M059J (cell line): ENCODE measurements around the gene ENOX1. TPM values are rescaled to one million over a fixed set of nuclear protein-coding genes. Genes with fewer than 3 reads are reported as not detected.

ENCODE experiments used
- DNase-seq: peaks from one replicate; pipeline ENCODE4 v3.0.0-alpha.2; 2012; ENCODE audit warnings: low read depth
- total RNA-seq: library from RNA; depleted of rRNA; stranded (reverse); fragments of >200 nt; shearing (Covaris generic); gene quantifications from 2 replicates; pipeline ENCODE4 v1.2.3, GENCODE V29; 2014

The ENOX1 gene
- total RNA-seq, 1 experiment from 2014 or later = 0.10 TPM

DNA sequence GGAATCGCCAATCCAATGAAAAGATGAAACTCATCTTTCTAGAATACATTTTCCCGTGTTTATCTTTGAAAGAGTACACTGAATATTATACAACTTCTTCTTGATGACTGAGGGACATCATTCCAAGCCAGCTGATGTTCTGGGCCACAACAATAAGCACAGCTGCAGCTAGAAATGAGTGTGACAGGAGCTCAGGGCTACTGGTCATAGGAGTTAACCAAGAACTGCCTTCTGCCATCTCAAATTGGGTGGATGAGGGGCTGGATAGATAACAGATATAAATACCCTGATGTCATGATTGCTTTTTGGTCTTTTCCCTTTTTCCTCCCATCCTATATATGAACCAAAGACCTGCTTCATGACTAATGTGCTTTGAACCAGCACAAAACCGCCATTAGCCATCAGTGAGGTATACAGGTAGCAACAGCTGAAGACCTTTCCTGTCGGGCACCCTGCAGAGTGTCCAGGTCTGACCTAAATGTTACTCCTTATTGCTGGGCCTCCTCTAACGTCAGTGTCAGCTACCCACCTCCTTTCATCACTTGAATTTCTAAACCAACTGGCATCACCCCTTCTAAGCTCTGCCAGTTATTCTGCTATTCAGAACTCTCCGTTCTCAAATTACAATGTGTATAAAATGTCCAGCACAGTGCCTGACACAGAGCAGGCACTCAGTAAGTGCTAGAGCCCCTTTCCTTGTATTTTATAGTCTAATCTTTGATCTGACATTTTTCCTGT lies 178.2 kb downstream of the ENOX1 start:
- no peak for DNase-seq

DNA sequence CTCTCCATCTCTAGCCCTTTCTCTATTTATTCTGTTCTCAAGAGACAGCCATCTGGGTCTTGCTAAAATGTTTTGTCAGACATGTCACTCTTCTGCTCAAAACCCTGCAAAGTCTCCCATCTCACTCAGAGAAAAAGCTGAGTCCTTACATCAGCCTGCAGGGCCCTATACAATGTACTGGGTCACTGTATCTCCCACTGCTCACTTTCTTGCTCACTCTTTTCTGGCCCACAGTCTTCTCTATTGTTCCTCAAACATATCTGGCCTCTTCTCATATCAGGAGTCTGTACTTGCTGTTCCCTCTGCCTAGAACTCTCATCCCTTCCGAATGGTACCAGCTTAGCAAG lies 189.2 kb downstream of the ENOX1 start:
- no peak for DNase-seq

DNA sequence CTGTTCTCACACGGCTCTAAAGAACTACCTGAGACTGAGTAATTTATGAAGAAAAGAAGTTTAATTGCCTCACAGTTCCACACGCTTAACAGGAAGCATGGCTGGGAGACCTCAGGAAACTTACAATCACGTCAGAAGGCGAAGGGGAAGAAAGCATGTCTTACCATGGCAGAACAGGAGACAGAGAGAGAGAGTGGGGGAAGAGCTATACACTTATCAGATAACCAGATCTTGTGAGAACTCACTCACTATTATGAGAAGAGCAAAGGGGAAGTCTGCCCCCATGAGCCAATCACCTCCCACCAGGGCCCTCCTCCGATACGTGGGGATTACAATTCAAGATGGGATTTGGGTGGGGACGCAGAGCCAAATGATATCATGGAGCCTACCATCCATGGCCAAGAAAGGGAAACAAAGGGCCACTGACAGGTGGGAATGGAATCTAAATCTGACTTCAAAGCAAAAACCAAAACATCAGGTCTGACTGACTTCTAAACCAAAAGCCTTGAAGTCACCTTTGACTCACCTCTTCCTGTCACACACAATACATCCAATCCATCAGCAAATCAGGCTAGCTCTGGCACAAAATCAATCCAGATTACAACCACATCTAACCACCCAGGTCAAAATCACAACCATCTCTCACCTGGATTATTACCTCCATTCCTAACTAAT lies 189.7 kb downstream of the ENOX1 start:
- DNase-seq = no peak

DNA sequence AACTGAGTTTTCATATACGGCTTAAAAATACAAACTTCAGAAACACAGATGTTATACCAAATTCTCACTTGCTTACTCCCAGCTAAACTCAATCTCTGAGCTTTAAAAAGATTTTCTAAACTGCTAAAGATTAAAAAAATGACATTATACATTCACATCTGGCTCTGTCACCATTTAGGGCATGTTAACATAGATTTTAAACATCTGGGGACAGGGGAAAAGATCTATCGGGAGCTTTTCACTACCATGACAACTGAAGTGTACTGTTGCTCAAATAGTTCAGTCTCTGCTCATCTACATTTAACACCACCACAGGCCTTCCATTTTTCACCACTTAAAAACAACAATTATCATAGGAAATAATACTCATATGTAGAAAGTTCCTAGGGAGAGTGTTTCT lies 190.8 kb downstream of the ENOX1 start:
- no peak for DNase-seq

DNA sequence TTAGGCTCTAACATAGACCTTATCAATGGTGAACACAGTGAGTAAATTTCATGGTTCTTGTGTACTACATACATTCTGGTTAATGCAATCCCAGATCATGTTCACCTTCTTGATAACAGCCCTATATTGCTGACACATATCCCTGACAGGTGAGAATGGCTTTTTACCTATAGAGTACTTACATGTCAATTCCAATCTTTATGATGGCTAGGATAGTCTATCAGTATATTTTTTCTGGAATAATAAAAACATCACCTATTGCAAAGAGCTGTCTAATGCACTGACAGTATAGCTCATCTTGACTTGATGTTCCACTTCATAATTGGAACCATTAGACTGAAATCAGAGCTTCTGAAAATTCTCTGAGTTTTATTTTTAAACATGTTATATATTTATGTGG lies 199.4 kb downstream of the ENOX1 start:
- no peak for DNase-seq

DNA sequence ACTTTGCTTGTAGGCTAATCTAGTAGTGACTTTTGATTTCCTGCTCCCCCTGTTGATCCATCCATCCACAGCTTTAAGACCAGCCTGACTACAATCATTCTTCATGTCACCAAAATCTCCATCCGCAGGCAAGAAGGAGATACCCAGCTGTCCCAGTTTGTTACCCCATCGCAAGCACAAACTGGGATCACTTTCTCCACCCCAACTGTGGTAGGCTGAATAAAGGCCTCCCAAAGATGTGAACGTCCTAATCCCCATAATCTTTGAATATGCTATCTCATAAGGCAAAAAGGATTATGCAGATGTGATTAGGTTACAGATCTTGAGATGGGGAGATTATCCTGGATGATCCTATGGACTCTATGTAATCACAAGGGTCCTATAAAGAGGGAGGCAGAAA lies 202.0 kb downstream of the ENOX1 start:
- DNase-seq = no peak

DNA sequence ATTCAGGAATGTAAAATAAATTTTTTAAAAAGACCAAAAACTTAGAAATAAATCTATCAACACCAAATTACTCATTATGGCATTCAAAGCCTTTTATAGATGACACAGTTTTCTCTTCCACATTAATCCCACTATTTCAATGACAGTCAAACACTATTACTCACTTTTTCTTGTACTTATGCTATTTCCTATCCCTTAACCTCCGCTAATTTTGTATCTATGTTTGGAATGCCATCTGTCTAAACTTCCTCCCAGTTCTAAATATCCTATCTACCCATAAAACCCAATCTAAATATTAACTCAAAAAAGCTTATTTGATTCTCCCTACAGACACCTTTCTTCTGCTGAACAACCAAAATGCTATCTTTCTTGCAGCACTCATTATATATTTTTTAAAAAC lies 203.5 kb downstream of the ENOX1 start:
- DNase-seq = no peak

DNA sequence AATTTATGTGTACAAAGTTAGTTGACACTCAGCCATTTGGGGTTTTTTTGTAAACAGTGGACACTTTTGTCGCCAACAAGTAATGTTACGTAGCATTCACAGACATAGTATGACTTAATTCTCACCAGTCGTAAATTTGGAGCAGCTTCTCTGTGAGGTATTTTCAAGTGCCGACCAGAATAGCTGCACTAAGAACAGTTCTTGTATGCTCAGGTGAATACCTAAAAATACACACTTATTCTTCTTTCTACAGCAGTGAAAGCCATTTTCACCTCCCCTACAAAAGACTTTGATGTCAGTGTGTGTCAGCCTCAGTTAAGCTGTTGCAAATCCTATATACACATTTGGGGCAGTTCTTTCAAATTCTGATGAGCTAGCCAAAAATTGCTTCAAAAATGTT lies 206.5 kb downstream of the ENOX1 start:
- DNase-seq = no peak

DNA sequence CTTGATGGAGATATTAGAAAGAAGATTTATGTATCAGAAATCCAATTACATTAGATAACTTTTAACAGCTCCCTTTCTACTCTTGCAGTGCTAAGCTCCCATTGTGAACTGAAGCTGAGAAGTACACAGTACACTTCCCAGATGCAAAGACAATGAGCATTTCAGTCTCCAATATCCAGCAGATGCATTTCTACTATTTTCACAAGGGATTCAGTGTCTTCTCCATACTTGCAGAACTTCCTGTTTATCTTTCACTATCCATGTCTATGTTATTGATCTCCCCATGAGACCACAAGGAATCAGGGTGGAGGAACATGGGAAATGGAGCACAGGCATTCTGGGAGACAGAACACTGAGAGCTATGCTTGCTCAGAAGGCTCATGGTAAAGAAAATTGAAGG lies 207.5 kb downstream of the ENOX1 start:
- DNase-seq = no peak

DNA sequence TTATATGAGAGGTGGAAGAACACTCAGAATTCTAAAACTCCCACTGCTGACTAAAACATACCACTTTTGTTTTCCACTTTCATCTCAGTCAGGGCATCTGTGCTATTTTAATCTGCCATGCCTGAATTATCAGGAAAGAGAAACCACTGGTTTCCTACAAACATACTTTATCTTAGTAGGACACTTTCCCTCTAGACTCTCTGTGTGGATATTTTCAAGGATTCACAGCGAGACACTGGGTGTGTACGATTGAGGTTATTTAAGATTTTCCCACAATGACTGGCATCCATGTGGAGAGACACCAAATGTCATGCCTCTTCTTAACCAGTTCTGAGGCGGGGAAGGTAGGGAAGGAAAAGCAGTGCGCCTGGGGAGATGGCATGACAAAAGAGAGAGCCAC lies 212.2 kb downstream of the ENOX1 start:
- no peak for DNase-seq

DNA sequence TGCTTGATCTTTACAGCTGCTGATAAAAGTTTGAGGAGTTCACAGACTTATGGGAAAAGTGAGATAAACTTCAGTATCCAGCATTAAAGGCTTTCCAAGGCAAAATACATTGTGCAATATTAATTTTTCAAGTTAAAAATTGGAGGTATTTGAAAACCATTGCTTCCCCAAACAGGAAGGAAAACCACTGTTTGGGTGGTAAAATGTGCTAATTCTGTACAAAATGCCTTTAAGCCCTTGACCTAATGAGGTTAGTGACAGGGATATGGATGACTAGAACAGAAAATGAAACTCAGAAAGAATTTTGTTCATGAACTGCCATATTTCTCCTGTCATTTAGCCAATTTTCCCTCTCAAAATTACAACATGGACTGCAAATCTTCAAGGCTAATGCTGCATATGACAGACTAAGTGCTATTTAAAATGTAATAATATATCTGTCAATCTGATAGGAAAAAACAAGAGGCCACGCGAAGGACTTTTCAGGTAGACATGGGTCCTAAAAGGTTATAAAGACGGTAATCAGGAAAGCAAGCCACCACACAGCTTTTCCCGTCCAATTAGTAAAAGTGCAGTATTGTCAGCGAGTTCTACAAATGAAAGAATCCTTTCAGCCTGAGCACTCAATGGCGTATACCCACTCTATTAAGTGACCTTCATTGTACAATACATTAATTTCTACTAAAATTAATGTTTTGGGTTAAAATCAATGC lies 212.8 kb downstream of the ENOX1 start:
- DNase-seq = peak; percentile 9

DNA sequence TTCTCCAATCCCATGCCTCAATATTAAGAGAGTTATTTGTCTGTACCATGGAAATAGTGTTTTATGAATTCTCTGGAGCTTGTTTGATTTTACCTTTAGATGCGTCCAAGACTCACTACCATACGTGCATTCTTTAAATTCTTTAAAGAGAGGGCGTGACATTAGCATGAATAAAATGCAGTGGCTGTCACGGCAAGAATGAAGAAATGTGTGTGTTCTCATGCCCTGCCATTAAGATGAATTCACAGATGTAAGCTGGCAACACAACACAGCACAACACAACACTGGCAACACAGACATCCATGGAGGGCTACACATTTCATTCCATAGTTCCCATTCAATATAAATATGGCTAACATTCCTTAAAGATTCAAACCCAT lies 213.4 kb downstream of the ENOX1 start:
- DNase-seq = peak; percentile 52

DNA sequence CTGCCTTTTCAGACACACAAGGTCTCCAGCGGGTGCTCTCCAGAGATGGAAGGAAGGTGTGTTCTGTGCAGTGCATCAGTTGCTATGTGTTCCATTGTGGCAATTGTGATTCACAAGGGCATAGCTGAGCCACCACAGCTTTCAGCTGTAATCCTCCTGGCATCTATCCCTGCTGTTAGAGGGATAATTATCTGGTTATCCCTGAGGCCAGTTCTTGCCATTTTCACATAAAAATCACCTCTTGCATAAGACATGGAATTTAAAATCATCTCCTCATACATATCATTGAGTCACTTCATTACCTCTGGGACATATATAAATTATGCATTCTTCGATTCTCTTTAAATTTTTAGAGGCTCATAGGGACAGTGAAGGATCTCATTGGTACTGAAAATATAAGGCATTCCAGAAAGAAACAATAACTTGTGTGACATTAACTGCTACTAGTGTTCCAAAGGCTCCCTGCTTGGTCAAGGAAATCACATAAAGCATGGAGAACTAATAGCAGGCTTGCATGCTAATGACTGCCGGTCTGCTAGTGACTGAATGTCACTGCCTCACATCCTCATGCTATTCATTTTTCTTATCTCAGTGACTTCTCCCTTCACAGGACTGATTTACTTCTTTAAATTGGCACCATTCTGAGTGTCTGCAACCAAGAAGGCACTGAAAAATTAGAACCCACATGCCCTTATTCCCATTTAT lies 214.0 kb downstream of the ENOX1 start:
- DNase-seq = peak; percentile 80

DNA sequence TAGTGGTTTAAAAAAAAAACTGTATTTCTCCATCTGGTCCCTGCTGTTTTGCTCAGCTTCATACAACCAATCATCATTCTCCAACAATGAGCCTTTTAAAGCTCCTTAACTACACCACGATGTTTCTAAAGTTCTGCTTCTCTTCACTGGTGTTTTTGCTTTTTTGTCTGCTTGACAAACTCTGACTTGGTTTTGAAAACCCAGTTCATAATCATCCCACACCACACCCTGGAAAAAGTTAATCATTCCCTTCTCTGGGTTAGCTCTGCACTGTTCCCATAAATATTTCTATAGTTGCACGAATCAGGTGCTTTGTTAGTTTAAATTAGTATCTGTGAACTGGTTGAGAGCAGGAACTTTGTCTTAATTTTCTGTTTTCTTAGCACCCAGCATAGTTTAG lies 217.1 kb downstream of the ENOX1 start:
- DNase-seq = no peak

DNA sequence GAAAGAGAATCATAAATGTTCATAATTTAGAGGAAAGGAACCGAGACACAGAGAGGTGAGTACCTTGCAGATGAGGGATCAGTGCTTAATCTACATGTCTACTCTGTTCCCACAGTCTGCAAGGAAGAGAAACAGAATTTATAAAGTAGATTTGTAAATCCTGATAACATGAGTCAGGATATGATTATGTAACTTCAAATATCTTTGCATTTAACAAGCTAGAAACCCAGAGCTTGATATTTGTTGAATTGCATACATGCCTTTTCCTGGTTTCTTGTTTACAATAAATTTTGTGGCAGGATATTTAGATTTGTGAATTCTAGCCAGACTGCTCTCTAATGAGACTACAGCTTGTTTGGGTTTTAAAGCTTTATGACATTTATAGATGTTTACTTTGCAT lies 219.2 kb downstream of the ENOX1 start:
- peak; percentile 27 for DNase-seq

DNA sequence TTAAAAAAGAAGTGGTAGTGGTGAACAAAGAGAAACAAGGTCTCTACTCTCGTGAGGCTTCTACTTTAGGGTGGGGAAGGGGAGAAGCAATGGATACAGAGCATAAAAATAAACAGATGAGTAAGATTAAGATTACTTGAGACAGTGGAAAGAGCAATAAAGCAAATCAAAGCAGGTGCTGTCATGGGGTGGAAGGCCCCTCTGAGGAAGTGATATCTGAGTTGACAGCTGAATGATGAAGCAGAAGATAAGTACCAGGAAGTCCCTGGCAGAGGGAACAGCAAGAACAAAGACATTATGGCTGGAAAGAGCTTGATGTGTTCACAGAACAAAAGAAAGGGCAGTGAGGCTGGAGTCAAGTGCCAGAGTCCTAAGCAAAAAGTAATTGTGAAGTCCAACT lies 221.8 kb downstream of the ENOX1 start:
- no peak for DNase-seq

DNA sequence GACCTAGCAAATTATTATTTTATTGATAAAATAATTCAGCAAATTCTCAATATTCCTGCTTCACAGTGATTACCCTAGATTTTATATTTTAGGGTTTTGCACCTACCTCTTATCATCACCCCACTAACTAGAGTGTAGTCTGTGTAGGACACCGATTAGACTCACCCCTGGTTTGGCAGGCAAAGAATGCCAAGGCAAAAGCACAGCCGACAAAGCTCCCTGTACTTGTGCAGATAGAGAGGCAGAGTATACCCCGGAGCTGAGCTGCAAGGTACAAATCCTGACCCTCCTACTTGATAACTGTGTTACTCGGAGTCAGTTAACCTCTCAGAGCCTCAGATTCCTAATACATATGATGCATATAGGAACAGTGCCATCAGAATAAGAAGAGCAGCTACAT lies 225.7 kb downstream of the ENOX1 start:
- no peak for DNase-seq

DNA sequence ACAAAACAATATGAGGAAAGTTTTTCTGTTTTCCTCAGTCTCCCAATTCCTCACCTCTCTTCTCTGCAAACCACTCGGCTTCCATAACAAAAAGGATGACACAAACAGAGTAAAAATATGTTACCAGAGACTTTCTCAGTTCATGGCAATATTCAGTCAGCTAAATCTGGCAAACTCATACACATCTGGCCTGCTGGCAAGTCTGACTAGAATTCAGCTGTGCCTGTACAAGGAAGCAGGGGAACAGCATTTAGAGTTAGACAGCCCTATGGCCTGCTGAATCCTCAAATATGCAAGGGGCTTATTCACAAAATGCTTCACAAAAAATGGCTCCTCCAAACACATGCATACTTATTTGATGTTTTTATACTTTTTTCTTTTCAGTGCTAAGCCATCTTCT lies 227.8 kb downstream of the ENOX1 start:
- DNase-seq = no peak

DNA sequence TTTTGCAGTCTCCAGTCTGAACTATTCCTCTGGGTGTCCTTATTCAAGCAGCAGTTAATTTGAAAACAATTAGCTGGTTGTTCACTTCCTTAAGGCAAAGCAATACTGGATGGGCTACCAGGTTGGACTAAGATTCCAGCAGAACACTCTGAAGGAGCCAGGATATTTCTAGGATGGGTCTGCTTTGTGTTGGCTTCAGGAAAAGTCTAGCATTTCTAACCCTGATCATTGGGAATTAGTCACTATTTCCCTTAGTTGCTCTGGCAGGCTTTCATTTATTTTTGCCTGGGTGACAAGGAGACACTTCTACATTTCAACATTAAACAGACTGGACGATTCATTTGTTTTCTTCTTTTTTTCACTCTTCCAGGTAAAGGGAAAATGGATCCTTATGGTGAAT lies 228.4 kb downstream of the ENOX1 start:
- DNase-seq = no peak

DNA sequence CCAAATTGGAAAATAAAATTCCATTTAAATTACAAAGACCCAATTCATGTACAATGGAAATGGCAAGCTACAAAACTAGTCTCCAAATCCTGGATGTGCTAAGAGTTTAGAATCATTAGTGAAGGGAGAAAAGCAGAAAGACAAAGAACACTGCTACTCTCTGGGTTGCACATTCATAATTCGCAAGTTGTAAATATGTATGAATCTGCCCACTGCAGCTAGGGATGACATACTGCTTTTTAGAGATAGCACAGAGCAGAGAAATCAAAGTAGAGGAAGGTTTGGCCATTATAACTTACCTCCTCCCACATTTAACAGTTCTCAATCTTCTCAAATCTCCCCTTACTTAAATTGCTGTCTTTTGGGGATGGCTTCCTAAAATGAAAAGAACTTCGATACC lies 231.1 kb downstream of the ENOX1 start:
- DNase-seq = no peak

DNA sequence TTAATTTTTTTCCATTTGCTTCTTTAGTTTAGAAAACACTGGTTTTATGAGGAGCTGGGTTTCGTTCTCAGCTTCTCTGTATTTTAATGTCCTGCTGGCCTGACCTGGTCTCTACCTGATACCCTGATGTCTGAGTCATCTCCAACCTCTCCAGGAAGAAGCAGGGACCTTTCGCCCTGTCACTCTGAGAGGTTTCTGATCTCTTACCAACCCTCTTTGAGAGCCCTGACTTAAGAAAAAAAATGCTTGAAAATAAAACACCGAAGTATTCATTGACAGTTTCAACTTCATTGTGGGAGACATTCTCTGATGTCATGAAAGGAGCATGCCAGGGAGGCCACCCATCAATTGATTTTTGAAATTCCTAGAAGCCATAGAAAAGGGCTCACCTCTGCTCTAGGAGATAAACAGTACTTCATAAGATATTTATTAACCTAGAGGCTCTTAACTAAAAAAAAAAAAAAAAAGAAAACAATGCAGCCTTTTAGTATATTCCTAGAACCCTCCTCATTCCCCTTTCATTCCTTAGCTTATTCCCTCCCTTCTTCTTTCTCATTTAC lies 234.8 kb downstream of the ENOX1 start:
- DNase-seq = no peak

DNA sequence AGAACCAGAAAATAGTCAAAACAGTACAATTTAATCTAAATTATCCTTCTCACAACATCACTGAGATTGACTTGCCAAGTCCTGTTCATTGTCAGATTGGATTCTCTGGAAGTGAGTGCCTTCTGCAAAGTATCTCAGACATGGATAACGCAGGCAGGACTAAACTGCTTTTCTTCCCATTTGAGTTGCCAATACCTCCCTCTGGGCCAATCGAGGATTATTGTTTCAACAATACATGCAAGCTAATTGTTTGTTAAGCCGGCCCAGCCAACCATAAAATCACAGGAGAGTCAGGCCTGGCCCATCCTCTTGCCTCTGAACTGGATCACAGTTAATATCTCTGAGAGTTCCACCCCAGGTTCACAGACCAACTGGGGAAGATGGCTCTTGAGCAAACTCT lies 240.0 kb downstream of the ENOX1 start:
- no peak for DNase-seq
